HG03521 (cell line): ENCODE measurements around the gene PFDN2.
A peak's percentile ranks its signal among the peaks of the same experiment; 100 is the strongest.

Source experiments
- ATAC-seq: cut with Tn5 transposase; IDR thresholded peaks from one replicate; pipeline ENCODE4 v1.9.1; 2021; ENCODE audit warnings: mild to moderate bottlenecking, moderate library complexity; ENCODE audit not compliant: unreplicated experiment

Gene PFDN2

GRCh38 chr1:161117759-161118581 is at the start of gene PFDN2, which contains the start of gene NIT1:
TSS of gene PFDN2 (minus strand) at chr1:161118037. CDS start at chr1:161118026, 11 bp downstream.
TSS of gene NIT1 (plus strand) at chr1:161118105. CDS start at chr1:161118177, 72 bp downstream.
- ATAC-seq = peak; percentile 73

- ATAC-seq = no peak
These were observed 49.1 kb upstream of the PFDN2 start for GRCh38 chr1:161166669-161167548.

GRCh38 chr1:161165742-161166668 is 48.2 kb upstream of the PFDN2 start, which contains the start of gene PPOX:
TSS of gene PPOX (plus strand) at chr1:161166426. CDS start at chr1:161166848, 422 bp downstream.
- ATAC-seq = peak; percentile 83

- no peak for ATAC-seq
These were observed 47.2 kb upstream of the PFDN2 start for GRCh38 chr1:161164901-161165610.

- ATAC-seq = no peak
These were observed 46.0 kb upstream of the PFDN2 start for GRCh38 chr1:161163793-161164192.

- no peak for ATAC-seq
These were observed 45.0 kb upstream of the PFDN2 start for GRCh38 chr1:161162806-161163205.

- ATAC-seq = no peak
These were observed 44.2 kb upstream of the PFDN2 start for GRCh38 chr1:161162052-161162451.

- no peak for ATAC-seq
These were observed 43.8 kb upstream of the PFDN2 start for GRCh38 chr1:161161652-161162051.

- no peak for ATAC-seq
These were observed 42.9 kb upstream of the PFDN2 start for GRCh38 chr1:161160671-161161145.

GRCh38 chr1:161159913-161160243 is 42.0 kb upstream of the PFDN2 start:
- ATAC-seq = no peak

- ATAC-seq = peak; percentile 83
These were observed 41.5 kb upstream of the PFDN2 start, which contains the start of gene USP21 for GRCh38 chr1:161159087-161159912. TSS of gene USP21 (plus strand) at chr1:161159500. CDS start at chr1:161160641, 1,141 bp downstream.

GRCh38 chr1:161158316-161159010 is 40.6 kb upstream of the PFDN2 start:
- no peak for ATAC-seq

GRCh38 chr1:161157867-161158266 is 40.0 kb upstream of the PFDN2 start:
- no peak for ATAC-seq

GRCh38 chr1:161153682-161154337 is 36.0 kb upstream of the PFDN2 start, which contains the start of gene UFC1:
TSS of gene UFC1 (plus strand) at chr1:161153978. CDS start at chr1:161153998, 20 bp downstream.
- peak; percentile 82 for ATAC-seq

GRCh38 chr1:161153176-161153575 is 35.3 kb upstream of the PFDN2 start:
- no peak for ATAC-seq

GRCh38 chr1:161145832-161146231 is 28.0 kb upstream of the PFDN2 start:
- ATAC-seq = no peak

GRCh38 chr1:161140755-161141400 is 23.0 kb upstream of the PFDN2 start:
- no peak for ATAC-seq
